Activated CD8-positive, alpha-beta memory T cell treated with anti-CD3 and anti-CD28 coated beads, Interleukin-2, amount 50 U/mL, for 24 hours (primary cell): ENCODE results near the gene TAOK1.

Source experiments
- DNase-seq: peaks from one replicate; pipeline ENCODE4 v3.0.0-alpha.2; 2020; ENCODE audit errors: extremely low read depth

TAOK1 gene

GRCh38 chr17:29379084-29379991, 10.8 kb upstream of the TAOK1 start:
- no peak for DNase-seq

- no peak for DNase-seq
These were observed 6.5 kb upstream of the TAOK1 start for GRCh38 chr17:29383686-29384085.

GRCh38 chr17:29384901-29385300, 5.3 kb upstream of the TAOK1 start:
- DNase-seq: no peak

- DNase-seq: no peak
These were observed 3.4 kb upstream of the TAOK1 start for GRCh38 chr17:29386760-29387159.

GRCh38 chr17:29388937-29389336, 1.2 kb upstream of the TAOK1 start:
- no peak for DNase-seq

GRCh38 chr17:29390851-29391631, 878 bp downstream of the TAOK1 start:
- no peak for DNase-seq

- no peak for DNase-seq
These were observed 3.3 kb downstream of the TAOK1 start for GRCh38 chr17:29393436-29393835.

DNA sequence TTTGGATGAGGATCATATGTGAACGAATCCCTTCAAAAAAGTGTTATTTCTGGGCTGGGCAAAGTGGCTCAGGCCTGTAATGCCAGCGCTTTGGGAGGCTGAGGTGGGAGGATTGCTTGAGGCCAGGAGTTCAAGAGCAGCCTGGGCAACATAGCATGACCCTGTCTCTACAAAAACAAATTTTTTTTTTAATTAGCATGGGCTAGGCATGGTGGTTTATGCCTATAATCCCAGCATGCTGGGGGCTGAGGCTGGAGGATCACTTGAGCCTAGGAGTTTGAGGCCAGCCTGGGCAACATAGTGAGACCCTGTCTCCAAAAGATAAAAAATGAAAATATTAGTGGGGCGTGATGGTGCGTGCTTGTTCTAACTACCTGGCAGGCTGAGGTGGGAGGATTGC, 4.6 kb downstream of the TAOK1 start:
- DNase-seq: no peak

DNA sequence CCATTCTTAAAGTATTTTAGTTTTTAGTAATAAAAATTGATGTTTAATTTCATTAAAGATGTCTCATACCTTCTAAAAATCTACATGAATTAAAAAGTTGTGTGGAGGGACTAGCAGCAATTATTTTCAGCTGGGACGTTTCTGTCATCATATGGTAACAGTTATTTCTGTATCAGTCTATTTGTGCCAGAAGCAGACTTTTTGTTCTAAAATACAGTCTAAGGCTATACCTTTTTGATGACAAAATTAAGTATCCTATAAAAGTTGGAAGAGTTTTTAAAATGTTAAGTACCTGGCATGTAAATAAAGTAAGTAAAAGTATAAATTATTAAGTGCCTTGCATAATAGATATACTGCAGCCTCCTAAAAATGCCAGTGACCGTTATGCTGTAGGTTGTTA, 5.9 kb downstream of the TAOK1 start:
- no peak for DNase-seq

DNA sequence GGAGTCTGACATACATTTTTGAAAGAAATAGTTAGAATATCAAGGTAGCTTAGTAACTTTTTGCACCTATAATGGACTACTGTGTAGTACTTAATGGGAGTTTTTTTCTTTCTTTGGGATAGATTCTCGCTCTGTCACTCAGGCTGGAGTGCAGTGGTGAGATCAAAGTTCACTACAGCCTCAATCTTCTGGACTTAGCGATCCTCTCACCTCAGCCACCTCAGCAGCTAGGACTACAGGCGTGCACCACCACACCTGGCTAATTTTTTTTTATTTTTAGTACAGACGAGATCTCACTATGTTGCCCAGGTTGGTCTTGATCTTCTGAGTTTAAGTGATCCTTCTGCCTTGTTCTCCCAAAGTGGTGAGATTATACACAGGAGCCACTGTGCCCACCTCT, 9.5 kb downstream of the TAOK1 start:
- no peak for DNase-seq

- no peak for DNase-seq
These were observed 10.7 kb downstream of the TAOK1 start for GRCh38 chr17:29400818-29401217.

- no peak for DNase-seq
These were observed 11.1 kb downstream of the TAOK1 start for GRCh38 chr17:29401258-29401657.

- no peak for DNase-seq
These were observed 17.7 kb downstream of the TAOK1 start for GRCh38 chr17:29407856-29408255.

DNA sequence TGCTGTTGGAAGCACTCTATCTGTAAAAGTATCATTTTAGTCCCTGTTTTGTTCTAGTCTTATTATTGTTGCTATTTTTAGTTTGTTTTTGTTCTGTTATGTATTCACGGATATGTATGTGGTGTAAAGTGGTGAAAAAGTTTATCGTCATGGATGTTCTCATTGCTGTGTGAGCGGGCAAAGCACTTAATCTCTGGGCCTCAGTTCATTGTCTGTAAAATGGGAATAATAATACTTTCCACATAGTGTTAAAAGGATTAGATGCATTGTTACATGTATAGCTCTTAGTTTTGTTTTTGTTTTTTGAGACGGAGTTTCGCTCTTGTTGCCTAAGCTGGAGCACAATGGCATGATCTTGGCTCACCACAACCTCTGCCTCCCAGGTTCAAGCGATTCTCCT, 19.8 kb downstream of the TAOK1 start:
- no peak for DNase-seq

DNA sequence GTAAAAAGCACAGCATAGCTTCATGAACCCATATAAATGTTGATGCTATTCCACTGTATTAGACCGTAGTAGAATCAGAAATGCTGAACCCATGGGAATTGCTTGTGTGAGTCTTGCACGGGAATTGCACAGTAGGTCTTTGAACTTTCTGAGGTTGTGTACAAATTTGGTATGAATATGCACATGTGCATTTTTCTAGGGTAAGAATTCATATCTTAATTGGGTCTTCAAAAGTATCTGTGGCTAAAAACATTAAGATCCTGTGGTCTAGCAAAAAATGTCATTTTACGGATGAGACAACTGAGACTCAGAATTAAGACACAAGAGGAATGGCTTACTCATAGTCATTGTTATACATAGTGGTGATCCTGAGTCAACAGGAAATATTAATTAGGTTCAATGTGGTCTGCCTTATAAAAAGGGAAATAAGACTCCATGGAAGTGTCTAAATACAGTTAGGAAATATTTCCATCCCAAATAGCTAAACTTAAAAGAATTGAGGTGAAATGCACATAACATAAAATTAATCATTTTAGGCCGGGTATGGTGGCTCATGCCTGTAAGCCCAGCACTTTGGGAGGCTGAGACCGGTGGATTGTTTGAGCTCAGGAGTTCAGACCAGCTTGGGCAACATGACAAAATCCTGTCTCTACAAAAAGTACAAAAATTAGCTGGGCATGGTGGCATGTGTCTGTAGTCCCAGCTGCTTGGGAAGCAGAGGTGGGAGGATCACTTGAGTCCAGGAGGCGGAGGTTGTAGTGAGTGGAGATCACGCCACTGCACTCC, 22.8 kb downstream of the TAOK1 start:
- no peak for DNase-seq

DNA sequence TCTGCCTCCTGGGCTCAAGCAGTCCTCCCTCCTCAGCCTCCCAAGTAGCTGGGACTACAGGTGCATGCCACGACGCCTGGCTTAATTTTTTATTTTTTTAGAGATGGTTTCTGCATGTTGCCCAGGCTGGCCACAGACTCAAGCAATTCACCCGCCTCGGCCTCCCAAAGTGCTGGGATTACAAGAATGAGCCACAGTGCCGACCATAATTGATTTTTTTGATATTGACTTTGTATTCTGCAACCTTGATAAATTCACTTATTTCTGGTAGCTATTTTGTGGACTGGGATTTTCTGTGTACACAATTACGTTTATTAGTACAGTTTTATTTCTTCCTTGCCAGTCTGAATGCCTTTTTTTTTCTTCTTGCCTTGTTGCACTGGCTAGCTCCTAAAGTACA, 30.0 kb downstream of the TAOK1 start:
- no peak for DNase-seq

DNA sequence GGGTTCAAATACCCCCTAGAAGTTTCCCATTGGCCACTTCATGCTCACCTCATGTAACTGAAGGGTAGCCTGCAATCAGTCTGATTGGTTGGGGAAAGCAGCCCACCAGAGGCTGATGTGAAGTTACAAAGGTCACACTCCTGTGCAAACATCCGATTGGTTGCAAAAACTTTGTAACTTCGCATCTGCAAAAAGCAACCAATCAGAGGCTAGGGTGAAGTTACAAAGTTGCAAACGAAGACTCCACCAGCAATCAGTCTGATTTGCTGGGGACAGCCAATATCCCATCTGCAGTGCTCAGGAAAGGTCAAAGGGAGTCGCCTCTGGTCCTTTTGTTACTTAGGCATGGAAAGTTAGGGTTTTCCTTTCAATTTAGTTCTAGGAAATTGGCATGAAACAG, 40.1 kb downstream of the TAOK1 start:
- no peak for DNase-seq

DNA sequence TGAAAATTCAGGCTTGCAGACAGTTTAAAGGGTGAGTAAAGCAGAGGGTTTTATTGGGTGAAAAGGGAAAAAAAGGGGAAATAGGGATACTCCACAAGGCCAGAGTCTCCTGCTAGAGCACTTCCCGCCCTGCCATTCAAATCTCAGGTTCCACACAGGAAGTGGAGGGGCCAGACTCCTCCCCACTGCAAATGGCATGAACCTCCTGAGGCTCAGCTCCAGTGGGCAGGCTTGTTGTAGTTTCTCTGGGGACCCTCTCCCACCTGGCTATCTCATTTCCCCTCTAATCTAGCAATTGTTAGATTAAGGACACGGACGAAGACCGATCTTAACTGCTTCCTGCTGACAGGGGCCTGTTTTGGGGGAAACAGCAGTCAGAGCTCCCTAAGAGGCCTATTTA, 43.4 kb downstream of the TAOK1 start:
- no peak for DNase-seq

DNA sequence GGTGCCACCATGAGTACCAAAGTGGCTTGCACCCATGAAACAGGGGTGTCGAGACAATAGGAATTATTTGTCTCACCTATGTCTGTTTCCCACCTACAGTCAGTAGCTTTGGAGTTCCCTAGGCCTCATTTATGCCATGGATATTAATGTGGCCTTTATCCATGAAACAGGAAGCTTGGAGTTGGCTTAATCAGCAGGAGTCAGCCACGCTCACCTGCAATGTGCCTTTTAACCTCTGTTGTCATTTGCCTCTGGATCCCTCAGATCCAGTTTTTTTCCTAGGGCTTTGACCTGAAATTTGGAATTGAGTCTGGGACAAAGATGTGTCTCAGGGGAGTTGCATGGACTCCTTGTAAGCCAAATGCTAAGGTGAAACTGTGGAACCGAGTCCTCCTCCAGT, 44.4 kb downstream of the TAOK1 start:
- DNase-seq: no peak

GRCh38 chr17:29442451-29442850, 52.3 kb downstream of the TAOK1 start:
- no peak for DNase-seq

- no peak for DNase-seq
These were observed 53.0 kb downstream of the TAOK1 start for GRCh38 chr17:29443041-29443739.

- DNase-seq: no peak
These were observed 54.4 kb downstream of the TAOK1 start for GRCh38 chr17:29444589-29444988.
